HEK293 (cell line): ENCODE results near the gene FAM169A.

Source experiments
- CTCF ChIA-PET: fragments of 350-600 bp; formaldehyde crosslinking; extraction: SDS; loops from one replicate; lab custom pipeline; 2021; ENCODE audit warnings: antibody characterized with exemption; lab: Yijun Ruan, JAX
- POLR2A ChIA-PET: fragments of 300-600 bp; formaldehyde crosslinking; extraction: SDS; loops from one replicate; lab custom pipeline; 2020; ENCODE audit warnings: antibody characterized with exemption, inconsistent platforms; lab: Yijun Ruan, JAX
- H3K27ac ChIP-seq: fragments of 200-500 bp; sonication (Bioruptor generic); 2 replicates; pipeline ENCODE4 v1.5.1; 2014; ENCODE audit warnings: low read depth, low read length, control low read depth, inconsistent platforms; ENCODE audit errors: extremely low read depth
- H3K36me3 ChIP-seq, 2 experiments: fragments of 200-500 bp in 1 of 2; sonication (Bioruptor generic) in 1 of 2; 1 replicate in 1 of 2; 2 replicates in 1 of 2; pipeline ENCODE4 v1.5.1; 2014 to 2017; ENCODE audit warnings: inconsistent platforms in 2 of 2, low read length in 2 of 2; ENCODE audit not compliant: control insufficient read depth in 2 of 2, insufficient read depth in 1 of 2
- H3K4me1 ChIP-seq: fragments of 200-500 bp; sonication (Bioruptor generic); 2 replicates; pipeline ENCODE4 v1.5.1; 2014; ENCODE audit warnings: mild to moderate bottlenecking, low read length, inconsistent platforms; ENCODE audit not compliant: control insufficient read depth, insufficient read depth
- H3K4me3 ChIP-seq: 2 replicates; pipeline ENCODE4 v1.5.1; 2011; ENCODE audit warnings: low read depth, mild to moderate bottlenecking, control low read depth, low read length, moderate library complexity
- H3K9me3 ChIP-seq: fragments of 200-500 bp; sonication (Bioruptor generic); 2 replicates; pipeline ENCODE4 v1.5.1; 2014; ENCODE audit warnings: low read depth, low read length, inconsistent platforms; ENCODE audit not compliant: control insufficient read depth, insufficient read depth
- GLIS1 ChIP-seq: fragments of 450-650 bp; formaldehyde crosslinking; IDR thresholded peaks from 2 replicates; pipeline ENCODE4 v1.5.1; 2016; ENCODE audit warnings: missing biosample characterization, missing genetic modification characterization
- SCRT1 ChIP-seq: fragments of 450-650 bp; formaldehyde crosslinking; IDR thresholded peaks from 2 replicates; pipeline ENCODE4 v1.5.1; 2016; ENCODE audit warnings: missing biosample characterization, missing genetic modification characterization, borderline replicate concordance
- SCRT2 ChIP-seq: fragments of 450-650 bp; formaldehyde crosslinking; IDR thresholded peaks from 2 replicates; pipeline ENCODE4 v1.5.1; 2016; ENCODE audit warnings: missing biosample characterization, missing genetic modification characterization
- ZFHX2 ChIP-seq: fragments of 450-650 bp; formaldehyde crosslinking; conservative IDR thresholded peaks from 2 replicates; pipeline ENCODE4 v1.5.1; 2016; ENCODE audit warnings: missing biosample characterization, missing genetic modification characterization
- ZNF211 ChIP-seq: fragments of 450-650 bp; formaldehyde crosslinking; IDR thresholded peaks from 2 replicates; pipeline ENCODE4 v1.5.1; 2016; ENCODE audit warnings: low read depth, missing biosample characterization, missing genetic modification characterization
- ZNF366 ChIP-seq: fragments of 450-650 bp; formaldehyde crosslinking; conservative IDR thresholded peaks from 2 replicates; pipeline ENCODE4 v1.5.1; 2016; ENCODE audit warnings: missing biosample characterization, missing genetic modification characterization
- ZNF473 ChIP-seq: fragments of 450-650 bp; formaldehyde crosslinking; IDR thresholded peaks from 2 replicates; pipeline ENCODE4 v1.5.1; 2017; ENCODE audit warnings: missing biosample characterization, missing genetic modification characterization
- ZNF549 ChIP-seq: fragments of 450-650 bp; IDR thresholded peaks from 2 replicates; pipeline ENCODE4 v1.5.1; 2018; ENCODE audit warnings: missing biosample characterization, missing genetic modification characterization, mild to moderate bottlenecking, inconsistent platforms, moderate library complexity
- ZNF629 ChIP-seq: fragments of 450-650 bp; formaldehyde crosslinking; IDR thresholded peaks from 2 replicates; pipeline ENCODE4 v1.5.1; 2017; ENCODE audit warnings: missing biosample characterization, missing genetic modification characterization
- ZNF660 ChIP-seq: fragments of 450-650 bp; IDR thresholded peaks from 2 replicates; pipeline ENCODE4 v1.5.1; 2018; ENCODE audit warnings: missing biosample characterization, mild to moderate bottlenecking, missing genetic modification characterization
- ZNF791 ChIP-seq: fragments of 450-650 bp; formaldehyde crosslinking; IDR thresholded peaks from 2 replicates; pipeline ENCODE4 v1.5.1; 2016; ENCODE audit warnings: missing biosample characterization, missing genetic modification characterization
- ZNF843 ChIP-seq: fragments of 450-650 bp; formaldehyde crosslinking; IDR thresholded peaks from 2 replicates; pipeline ENCODE4 v1.5.1; 2016; ENCODE audit warnings: missing biosample characterization, missing genetic modification characterization
- ZXDB ChIP-seq: fragments of 450-650 bp; formaldehyde crosslinking; IDR thresholded peaks from 2 replicates; pipeline ENCODE4 v1.5.1; 2016; ENCODE audit warnings: missing biosample characterization, missing genetic modification characterization
- TF ChIP-seq, protein P1 (sequence below): fragments of 450-650 bp; formaldehyde crosslinking; IDR thresholded peaks from 2 replicates; pipeline ENCODE4 v1.5.1; 2016; ENCODE audit warnings: missing biosample characterization, missing genetic modification characterization
- TF ChIP-seq, protein P2 (sequence below): fragments of 450-650 bp; formaldehyde crosslinking; IDR thresholded peaks from 2 replicates; pipeline ENCODE4 v1.5.1; 2016; ENCODE audit warnings: missing biosample characterization, missing genetic modification characterization
- TF ChIP-seq, protein P3 (sequence below): fragments of 450-650 bp; formaldehyde crosslinking; IDR thresholded peaks from 2 replicates; pipeline ENCODE4 v1.5.1; 2016; ENCODE audit warnings: missing biosample characterization, missing genetic modification characterization, borderline replicate concordance

FAM169A gene

DNA sequence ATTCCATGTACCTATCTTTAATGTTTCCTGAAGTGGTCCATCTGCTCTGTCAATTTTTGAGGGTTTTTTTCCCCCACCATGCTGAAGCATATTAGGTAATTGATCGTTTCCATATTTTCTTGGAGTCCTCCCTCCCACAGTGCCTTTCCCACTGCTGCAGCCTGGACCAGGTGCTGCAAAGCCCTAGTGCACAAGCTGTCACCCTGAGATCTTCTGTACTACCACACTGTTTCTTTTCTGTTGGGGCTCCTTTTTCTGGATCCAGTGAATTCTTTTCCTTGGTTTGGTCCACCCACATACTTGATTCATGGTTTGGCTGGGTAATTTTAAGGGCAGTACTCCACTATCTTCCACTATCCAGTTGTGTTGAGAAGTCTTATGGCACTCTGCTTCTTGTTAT, 30.9 kb upstream of the FAM169A start (continued):
- no peak for TF ChIP-seq ZXDB (tag by site-specific recombination)
- no peak for TF ChIP-seq ZNF791 (tag by site-specific recombination)
- no peak for TF ChIP-seq ZNF629 (tag by site-specific recombination)

DNA sequence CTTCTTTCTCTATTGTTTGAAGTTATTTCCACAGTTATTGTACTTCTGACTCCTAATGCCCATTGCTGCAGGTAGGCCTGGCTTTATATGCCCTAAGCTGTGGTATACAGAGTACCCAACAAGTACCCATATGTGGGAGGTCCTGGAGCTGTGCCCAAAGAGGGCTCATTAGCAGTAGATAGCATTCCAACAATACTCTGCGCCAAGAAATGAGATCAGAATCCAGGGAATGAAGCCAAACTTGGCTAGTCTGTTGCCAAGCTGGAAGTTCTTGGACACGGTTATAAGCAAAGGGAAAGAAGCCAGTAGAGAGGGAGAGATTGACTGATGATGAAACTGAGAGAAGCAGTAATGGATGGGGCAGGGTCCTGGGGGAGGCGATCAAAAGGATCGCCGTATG, 29.7 kb upstream of the FAM169A start:
- Histone ChIP-seq H3K4me1 (no peaks in the 10 kb centered on the region), H3K36me3 (no peaks in the 10 kb centered on the region), H3K4me3 (no peak overlapping the region), H3K9me3 (peaks cover 2% of the 10 kb centered on the region; the same call in 1 of the 2 replicates), H3K27ac (no peak overlapping the region)
- POLR2A ChIA-PET: no interaction called here
- CTCF ChIA-PET: interaction anchor here (0.6 kb wide), 2 partner anchors 173 to 183 kb away, joined by 3 to 4 read pairs; no protein-coding TSS in a partner anchor
- TF ChIP-seq, protein P1, sequence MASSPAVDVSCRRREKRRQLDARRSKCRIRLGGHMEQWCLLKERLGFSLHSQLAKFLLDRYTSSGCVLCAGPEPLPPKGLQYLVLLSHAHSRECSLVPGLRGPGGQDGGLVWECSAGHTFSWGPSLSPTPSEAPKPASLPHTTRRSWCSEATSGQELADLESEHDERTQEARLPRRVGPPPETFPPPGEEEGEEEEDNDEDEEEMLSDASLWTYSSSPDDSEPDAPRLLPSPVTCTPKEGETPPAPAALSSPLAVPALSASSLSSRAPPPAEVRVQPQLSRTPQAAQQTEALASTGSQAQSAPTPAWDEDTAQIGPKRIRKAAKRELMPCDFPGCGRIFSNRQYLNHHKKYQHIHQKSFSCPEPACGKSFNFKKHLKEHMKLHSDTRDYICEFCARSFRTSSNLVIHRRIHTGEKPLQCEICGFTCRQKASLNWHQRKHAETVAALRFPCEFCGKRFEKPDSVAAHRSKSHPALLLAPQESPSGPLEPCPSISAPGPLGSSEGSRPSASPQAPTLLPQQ (tag by site-specific recombination): peak; percentile 55; the same call in 1 of the 2 replicates
- TF ChIP-seq ZNF366 (tag by site-specific recombination) (0 out of 2 replicates have a peak, but pooled peaks have one; percentile 13), SCRT1 (tag by site-specific recombination) (peak; percentile 25; the same call in 1 of the 2 replicates), SCRT2 (tag by site-specific recombination) (peak; percentile 78), ZXDB (tag by site-specific recombination) (0 out of 2 replicates have a peak, but pooled peaks have one; percentile 39), ZNF843 (tag by site-specific recombination) (0 out of 2 replicates have a peak, but pooled peaks have one; percentile 28), ZNF549 (no peak), ZNF660 (tag by site-specific recombination) (0 out of 2 replicates have a peak, but pooled peaks have one; percentile 11), GLIS1 (tag by site-specific recombination) (peak; percentile 61), ZNF473 (tag by site-specific recombination) (no peak), ZFHX2 (tag by site-specific recombination) (0 out of 2 replicates have a peak, but pooled peaks have one; percentile 17), ZNF211 (0 out of 2 replicates have a peak, but pooled peaks have one; percentile 53)
- TF ChIP-seq, protein P2, sequence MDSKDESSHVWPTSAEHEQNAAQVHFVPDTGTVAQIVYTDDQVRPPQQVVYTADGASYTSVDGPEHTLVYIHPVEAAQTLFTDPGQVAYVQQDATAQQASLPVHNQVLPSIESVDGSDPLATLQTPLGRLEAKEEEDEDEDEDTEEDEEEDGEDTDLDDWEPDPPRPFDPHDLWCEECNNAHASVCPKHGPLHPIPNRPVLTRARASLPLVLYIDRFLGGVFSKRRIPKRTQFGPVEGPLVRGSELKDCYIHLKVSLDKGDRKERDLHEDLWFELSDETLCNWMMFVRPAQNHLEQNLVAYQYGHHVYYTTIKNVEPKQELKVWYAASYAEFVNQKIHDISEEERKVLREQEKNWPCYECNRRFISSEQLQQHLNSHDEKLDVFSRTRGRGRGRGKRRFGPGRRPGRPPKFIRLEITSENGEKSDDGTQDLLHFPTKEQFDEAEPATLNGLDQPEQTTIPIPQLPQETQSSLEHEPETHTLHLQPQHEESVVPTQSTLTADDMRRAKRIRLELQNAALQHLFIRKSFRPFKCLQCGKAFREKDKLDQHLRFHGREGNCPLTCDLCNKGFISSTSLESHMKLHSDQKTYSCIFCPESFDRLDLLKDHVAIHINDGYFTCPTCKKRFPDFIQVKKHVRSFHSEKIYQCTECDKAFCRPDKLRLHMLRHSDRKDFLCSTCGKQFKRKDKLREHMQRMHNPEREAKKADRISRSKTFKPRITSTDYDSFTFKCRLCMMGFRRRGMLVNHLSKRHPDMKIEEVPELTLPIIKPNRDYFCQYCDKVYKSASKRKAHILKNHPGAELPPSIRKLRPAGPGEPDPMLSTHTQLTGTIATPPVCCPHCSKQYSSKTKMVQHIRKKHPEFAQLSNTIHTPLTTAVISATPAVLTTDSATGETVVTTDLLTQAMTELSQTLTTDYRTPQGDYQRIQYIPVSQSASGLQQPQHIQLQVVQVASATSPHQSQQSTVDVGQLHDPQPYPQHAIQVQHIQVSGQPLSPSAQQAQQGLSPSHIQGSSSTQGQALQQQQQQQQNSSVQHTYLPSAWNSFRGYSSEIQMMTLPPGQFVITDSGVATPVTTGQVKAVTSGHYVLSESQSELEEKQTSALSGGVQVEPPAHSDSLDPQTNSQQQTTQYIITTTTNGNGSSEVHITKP: peak; percentile 46
- TF ChIP-seq, protein P3, sequence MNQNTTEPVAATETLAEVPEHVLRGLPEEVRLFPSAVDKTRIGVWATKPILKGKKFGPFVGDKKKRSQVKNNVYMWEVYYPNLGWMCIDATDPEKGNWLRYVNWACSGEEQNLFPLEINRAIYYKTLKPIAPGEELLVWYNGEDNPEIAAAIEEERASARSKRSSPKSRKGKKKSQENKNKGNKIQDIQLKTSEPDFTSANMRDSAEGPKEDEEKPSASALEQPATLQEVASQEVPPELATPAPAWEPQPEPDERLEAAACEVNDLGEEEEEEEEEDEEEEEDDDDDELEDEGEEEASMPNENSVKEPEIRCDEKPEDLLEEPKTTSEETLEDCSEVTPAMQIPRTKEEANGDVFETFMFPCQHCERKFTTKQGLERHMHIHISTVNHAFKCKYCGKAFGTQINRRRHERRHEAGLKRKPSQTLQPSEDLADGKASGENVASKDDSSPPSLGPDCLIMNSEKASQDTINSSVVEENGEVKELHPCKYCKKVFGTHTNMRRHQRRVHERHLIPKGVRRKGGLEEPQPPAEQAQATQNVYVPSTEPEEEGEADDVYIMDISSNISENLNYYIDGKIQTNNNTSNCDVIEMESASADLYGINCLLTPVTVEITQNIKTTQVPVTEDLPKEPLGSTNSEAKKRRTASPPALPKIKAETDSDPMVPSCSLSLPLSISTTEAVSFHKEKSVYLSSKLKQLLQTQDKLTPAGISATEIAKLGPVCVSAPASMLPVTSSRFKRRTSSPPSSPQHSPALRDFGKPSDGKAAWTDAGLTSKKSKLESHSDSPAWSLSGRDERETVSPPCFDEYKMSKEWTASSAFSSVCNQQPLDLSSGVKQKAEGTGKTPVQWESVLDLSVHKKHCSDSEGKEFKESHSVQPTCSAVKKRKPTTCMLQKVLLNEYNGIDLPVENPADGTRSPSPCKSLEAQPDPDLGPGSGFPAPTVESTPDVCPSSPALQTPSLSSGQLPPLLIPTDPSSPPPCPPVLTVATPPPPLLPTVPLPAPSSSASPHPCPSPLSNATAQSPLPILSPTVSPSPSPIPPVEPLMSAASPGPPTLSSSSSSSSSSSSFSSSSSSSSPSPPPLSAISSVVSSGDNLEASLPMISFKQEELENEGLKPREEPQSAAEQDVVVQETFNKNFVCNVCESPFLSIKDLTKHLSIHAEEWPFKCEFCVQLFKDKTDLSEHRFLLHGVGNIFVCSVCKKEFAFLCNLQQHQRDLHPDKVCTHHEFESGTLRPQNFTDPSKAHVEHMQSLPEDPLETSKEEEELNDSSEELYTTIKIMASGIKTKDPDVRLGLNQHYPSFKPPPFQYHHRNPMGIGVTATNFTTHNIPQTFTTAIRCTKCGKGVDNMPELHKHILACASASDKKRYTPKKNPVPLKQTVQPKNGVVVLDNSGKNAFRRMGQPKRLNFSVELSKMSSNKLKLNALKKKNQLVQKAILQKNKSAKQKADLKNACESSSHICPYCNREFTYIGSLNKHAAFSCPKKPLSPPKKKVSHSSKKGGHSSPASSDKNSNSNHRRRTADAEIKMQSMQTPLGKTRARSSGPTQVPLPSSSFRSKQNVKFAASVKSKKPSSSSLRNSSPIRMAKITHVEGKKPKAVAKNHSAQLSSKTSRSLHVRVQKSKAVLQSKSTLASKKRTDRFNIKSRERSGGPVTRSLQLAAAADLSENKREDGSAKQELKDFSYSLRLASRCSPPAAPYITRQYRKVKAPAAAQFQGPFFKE (tag by site-specific recombination): no peak
